Body of pancreas (tissue), 4 donors: Measurements from ENCODE around the gene FAM161A.

Experiments
- POLR2A ChIP-seq, 3 donors: fragments of 450-650 bp; IDR thresholded peaks; one replicate each; pipeline ENCODE4 v1.6.1; 2016; ENCODE audit warnings: antibody characterized with exemption in 3 of 3, mild to moderate bottlenecking in 2 of 3
- TF ChIP-seq, protein P1 (sequence below), 7 experiments: fragments of 450-650 bp in 4 of 7; fragments of 200-600 bp in 3 of 7; sonication (generic) in 3 of 7; IDR thresholded peaks; one replicate each; pipeline ENCODE4 v1.5.1; 2016 to 2019; ENCODE audit warnings: antibody characterized with exemption in 7 of 7

GRCh38 chr2:61888267-61889055 lies 34.6 kb upstream of the FAM161A start, which contains the start of gene CCT4:
- peak; percentile 41 to 91 (median 86) for TF ChIP-seq POLR2A (IDR thresholded peaks at IDR 0.05)
- TF ChIP-seq, protein P1, sequence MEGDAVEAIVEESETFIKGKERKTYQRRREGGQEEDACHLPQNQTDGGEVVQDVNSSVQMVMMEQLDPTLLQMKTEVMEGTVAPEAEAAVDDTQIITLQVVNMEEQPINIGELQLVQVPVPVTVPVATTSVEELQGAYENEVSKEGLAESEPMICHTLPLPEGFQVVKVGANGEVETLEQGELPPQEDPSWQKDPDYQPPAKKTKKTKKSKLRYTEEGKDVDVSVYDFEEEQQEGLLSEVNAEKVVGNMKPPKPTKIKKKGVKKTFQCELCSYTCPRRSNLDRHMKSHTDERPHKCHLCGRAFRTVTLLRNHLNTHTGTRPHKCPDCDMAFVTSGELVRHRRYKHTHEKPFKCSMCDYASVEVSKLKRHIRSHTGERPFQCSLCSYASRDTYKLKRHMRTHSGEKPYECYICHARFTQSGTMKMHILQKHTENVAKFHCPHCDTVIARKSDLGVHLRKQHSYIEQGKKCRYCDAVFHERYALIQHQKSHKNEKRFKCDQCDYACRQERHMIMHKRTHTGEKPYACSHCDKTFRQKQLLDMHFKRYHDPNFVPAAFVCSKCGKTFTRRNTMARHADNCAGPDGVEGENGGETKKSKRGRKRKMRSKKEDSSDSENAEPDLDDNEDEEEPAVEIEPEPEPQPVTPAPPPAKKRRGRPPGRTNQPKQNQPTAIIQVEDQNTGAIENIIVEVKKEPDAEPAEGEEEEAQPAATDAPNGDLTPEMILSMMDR (IDR thresholded peaks at IDR 0.05), result peak in 2 of 7 experiments; percentile 16 to 19
